CD14-positive monocyte (primary cell): ENCODE data around the gene PA2G4. TPM values are rescaled to one million over a fixed set of nuclear protein-coding genes. Genes with fewer than 3 reads are reported as not detected.
"Not testable (repeated sequence)": the region's sequence is repeated elsewhere in the genome, so short reads cannot be mapped to it uniquely, and the experiment has no call there.

Experiments
- DNase-seq, 3 donors: peaks; one replicate each; pipeline ENCODE4 v3.0.0-alpha.2; 2011 to 2022
- H2AFZ ChIP-seq: 2 replicates; pipeline ENCODE4 v1.6.0; 2012; ENCODE audit warnings: mild to moderate bottlenecking, low read depth, low read length, inconsistent platforms; ENCODE audit not compliant: insufficient read depth, poor library complexity, severe bottlenecking
- H3K27ac ChIP-seq, 2 donors: 1 replicate in 1 of 2; 2 replicates in 1 of 2; pipeline ENCODE4 v1.5.1; 2012 to 2013; ENCODE audit warnings: low read length in 2 of 2, control low read depth in 1 of 2, inconsistent platforms in 1 of 2, low read depth in 1 of 2, mild to moderate bottlenecking in 1 of 2
- H3K27me3 ChIP-seq, 2 donors: one replicate each; pipeline versions ENCODE4 v1.6.0 to v1.6.1; 2011 to 2013; ENCODE audit warnings: low read length in 2 of 2; ENCODE audit not compliant: control insufficient read depth in 2 of 2, insufficient read depth in 2 of 2
- H3K36me3 ChIP-seq, 2 donors: replicated peaks in 1 of 2; 1 replicate in 1 of 2; 2 replicates in 1 of 2; pipeline versions ENCODE4 v1.5.1 to v1.6.1; 2012 to 2013; ENCODE audit warnings: low read length in 2 of 2, control low read depth in 1 of 2, inconsistent platforms in 1 of 2, mild to moderate bottlenecking in 1 of 2; ENCODE audit not compliant: insufficient read depth in 2 of 2, control insufficient read depth in 1 of 2
- H3K4me1 ChIP-seq, 2 donors: 1 replicate in 1 of 2; 2 replicates in 1 of 2; pipeline versions ENCODE4 v1.5.1 to v1.6.1; 2012 to 2013; ENCODE audit warnings: low read length in 2 of 2, control low read depth in 1 of 2, inconsistent platforms in 1 of 2, mild to moderate bottlenecking in 1 of 2, moderate library complexity in 1 of 2; ENCODE audit not compliant: insufficient read depth in 2 of 2, control insufficient read depth in 1 of 2
- H3K4me2 ChIP-seq: replicated peaks from 2 replicates; pipeline ENCODE3; 2012; ENCODE audit warnings: low read length, moderate library complexity, mild to moderate bottlenecking; ENCODE audit not compliant: poor library complexity, severe bottlenecking; ENCODE audit errors: extremely low read depth
- H3K4me3 ChIP-seq, 3 experiments: fragments of 200-600 bp in 1 of 3; sonication (generic) in 1 of 3; replicated peaks in 1 of 3; 1 replicate in 2 of 3; 2 replicates in 1 of 3; pipeline ENCODE4 v1.5.1; 2011 to 2013; ENCODE audit warnings: low read length in 3 of 3, mild to moderate bottlenecking in 3 of 3, control low read depth in 2 of 3, low read depth in 2 of 3, inconsistent platforms in 1 of 3, moderate library complexity in 1 of 3
- H3K79me2 ChIP-seq: 2 replicates; pipeline ENCODE4 v1.6.0; 2012; ENCODE audit warnings: mild to moderate bottlenecking, control low read depth, inconsistent platforms, low read length, moderate library complexity; ENCODE audit not compliant: insufficient read depth
- H3K9ac ChIP-seq: 2 replicates; pipeline ENCODE4 v1.6.0; 2017; ENCODE audit warnings: low read length, mild to moderate bottlenecking; ENCODE audit not compliant: insufficient read depth, poor library complexity, severe bottlenecking
- H3K9me3 ChIP-seq, 2 donors: replicated peaks in 1 of 2; 1 replicate in 1 of 2; 2 replicates in 1 of 2; pipeline versions ENCODE4 v1.5.1 to v1.6.1; 2012 to 2013; ENCODE audit warnings: low read length in 2 of 2, control low read depth in 1 of 2; ENCODE audit not compliant: control insufficient read depth in 1 of 2, insufficient read depth in 1 of 2
- H4K20me1 ChIP-seq: 2 replicates; pipeline ENCODE4 v1.6.0; 2012; ENCODE audit warnings: mild to moderate bottlenecking, low read length, control low read depth, moderate library complexity; ENCODE audit not compliant: insufficient read depth
- H3K27ac Mint-ChIP-seq, 7 donors: one replicate each; pipeline ENCODE4 v1.8.0; 2020; ENCODE audit warnings: mild to moderate bottlenecking in 7 of 7, mixed read lengths in 7 of 7, moderate library complexity in 6 of 7, inconsistent platforms in 2 of 7
- H3K27me3 Mint-ChIP-seq, 3 donors: one replicate each; pipeline ENCODE4 v1.8.0; 2021 to 2022; ENCODE audit warnings: low read depth in 3 of 3, mild to moderate bottlenecking in 3 of 3, mixed read lengths in 3 of 3, moderate library complexity in 3 of 3, inconsistent platforms in 1 of 3
- H3K36me3 Mint-ChIP-seq, 2 donors: one replicate each; pipeline ENCODE4 v1.8.0; 2020; ENCODE audit warnings: mixed read lengths in 2 of 2, inconsistent platforms in 1 of 2, mild to moderate bottlenecking in 1 of 2
- H3K4me1 Mint-ChIP-seq: one replicate; pipeline ENCODE4 v1.8.0; 2020; ENCODE audit warnings: mild to moderate bottlenecking, mixed read lengths
- H3K4me3 Mint-ChIP-seq, 2 donors: one replicate each; pipeline ENCODE4 v1.8.0; 2020; ENCODE audit warnings: mild to moderate bottlenecking in 2 of 2, mixed read lengths in 2 of 2, moderate library complexity in 1 of 2
- H3K9me3 Mint-ChIP-seq, 7 donors: one replicate each; pipeline ENCODE4 v1.8.0; 2020 to 2022; ENCODE audit warnings: mixed read lengths in 7 of 7, mild to moderate bottlenecking in 6 of 7, moderate library complexity in 6 of 7, inconsistent platforms in 2 of 7
- CTCF ChIP-seq: fragments of 200-600 bp; IDR thresholded peaks from one replicate; pipeline ENCODE4 v1.8.0; 2022; ENCODE audit warnings: antibody characterized with exemption, mild to moderate bottlenecking
- WGBS: methylation state at CpG from one replicate; pipeline ENCODE4 v1.1.5; 2013; ENCODE audit warnings: missing lambda C conversion rate; ENCODE audit not compliant: insufficient coverage; 5-methylcytosine and 5-hydroxymethylcytosine counted together
- intact Hi-C, 2 donors: fragments of 100-400 bp; cut with micrococcal nuclease; formaldehyde crosslinking; loops; one replicate each; pipeline versions ENCODE4 v1.15.0 to v1.15.1; 2023
- polyA plus RNA-seq, 3 donors: library from polyadenylated mRNA; depleted of rRNA in 1 of 3; unstranded in 2 of 3; stranded (reverse) in 1 of 3; fragments of 300-500 nt in 2 of 3; fragments of >200 nt in 1 of 3; fragmentation: Illumina TruSeq in 2 of 3; gene quantifications; 1 replicate in 2 of 3; 2 replicates in 1 of 3; pipeline ENCODE4 v1.2.3, GENCODE V29; 2012 to 2021

Gene PA2G4
- polyA plus RNA-seq, 3 donors = 83.0 to 84.2 (median 83.0) TPM

- Histone ChIP-seq H3K9ac (no peak overlapping the region), H3K4me1 (no peaks in the 10 kb centered on the region), H3K36me3 (no peaks in the 10 kb centered on the region), H3K4me2 (no peak overlapping the region), H3K79me2 (no peaks in the 10 kb centered on the region), H3K9me3 (no peaks in the 10 kb centered on the region), H3K27ac (no peak overlapping the region), H3K27me3 (no peaks in the 10 kb centered on the region), H2AFZ (no peak overlapping the region), H4K20me1 (no peaks in the 10 kb centered on the region), H3K4me3 (no peak overlapping the region)
- Mint-ChIP-seq H3K4me1 (peaks cover 3% of the 10 kb centered on the region), H3K4me3 (no peak overlapping the region), H3K27ac (no peak overlapping the region), H3K27me3 (peaks cover 2 to 7% (median 4%) of the 10 kb centered on the region in 3 donors), H3K9me3 (peaks cover 0 to 4% (median 0%) of the 10 kb centered on the region in 7 donors), H3K36me3 (no peaks in the 10 kb centered on the region)
- intact Hi-C loops = no loop called here
- TF ChIP-seq CTCF = no peak
- 96% methylated on average over 4 of the region's 4 CpGs for WGBS
- no peak for DNase-seq
These were observed 32.7 kb upstream of the PA2G4 start for GRCh38 chr12:56071648-56072047.

- H3K27me3 Mint-ChIP-seq = peaks cover 2 to 20% (median 4%) of the 10 kb centered on the region in 3 donors
- intact Hi-C loops = no loop called here
- no peak for TF ChIP-seq CTCF
These were observed 30.0 kb upstream of the PA2G4 start for GRCh38 chr12:56074396-56074795.

GRCh38 chr12:56077966-56078365 is 26.4 kb upstream of the PA2G4 start:
- H3K9me3 ChIP-seq, H4K20me1 ChIP-seq, H3K27ac Mint-ChIP-seq, H2AFZ ChIP-seq, H3K9ac ChIP-seq, H3K79me2 ChIP-seq, DNase-seq, H3K36me3 Mint-ChIP-seq, intact Hi-C loops, H3K27ac ChIP-seq, H3K4me3 ChIP-seq, H3K36me3 ChIP-seq, H3K9me3 Mint-ChIP-seq, H3K4me2 ChIP-seq: not testable (repeated sequence)
- Mint-ChIP-seq H3K4me1 (peaks cover 19% of the 10 kb centered on the region), H3K4me3 (peak overlapping the region in 1 of 2 donors; percentile 39), H3K27me3 (peaks cover 18 to 50% (median 37%) of the 10 kb centered on the region in 3 donors)
- H3K4me1 ChIP-seq = peaks cover 20 to 21% of the 10 kb centered on the region in 2 donors
- peaks cover 6 to 27% of the 10 kb centered on the region in 2 donors for H3K27me3 ChIP-seq
- 100% methylated on average over 2 of the region's 9 CpGs for WGBS

More at GRCh38 chr12:56074396-56074795, 30.0 kb upstream of the PA2G4 start:
- Histone ChIP-seq H2AFZ (no peak overlapping the region), H3K9ac (no peak overlapping the region), H3K79me2 (no peaks in the 10 kb centered on the region), H3K4me1 (peaks cover 7 to 8% of the 10 kb centered on the region in 2 donors), H3K4me2 (no peak overlapping the region), H3K27ac (no peak overlapping the region), H3K9me3 (no peaks in the 10 kb centered on the region), H3K36me3 (no peaks in the 10 kb centered on the region), H3K27me3 (peaks cover 0 to 4% of the 10 kb centered on the region in 2 donors), H4K20me1 (no peaks in the 10 kb centered on the region), H3K4me3 (no peak overlapping the region)
- no peak overlapping the region for H3K27ac Mint-ChIP-seq
- 100% methylated on average over 1 of the region's 5 CpGs for WGBS
- H3K4me1 Mint-ChIP-seq = peaks cover 10% of the 10 kb centered on the region
- H3K4me3 Mint-ChIP-seq = no peak overlapping the region
- no peaks in the 10 kb centered on the region for H3K36me3 Mint-ChIP-seq
- DNase-seq = no peak
- peaks cover 0 to 2% (median 0%) of the 10 kb centered on the region in 7 donors for H3K9me3 Mint-ChIP-seq
